Stimulated activated naive CD4-positive, alpha-beta T cell (primary cell): ENCODE data around the gene GAMT.
"Not testable (repeated sequence)": the region's sequence is repeated elsewhere in the genome, so short reads cannot be mapped to it uniquely, and the experiment has no call there.

ENCODE experiments used
- DNase-seq, 6 experiments: peaks; one replicate each; lab custom pipeline; 2025; lab: John Stamatoyannopoulos, UW

Gene GAMT

GRCh38 chr19:1433119-1434039, 32.0 kb upstream of the GAMT start:
- no peak for DNase-seq

DNA sequence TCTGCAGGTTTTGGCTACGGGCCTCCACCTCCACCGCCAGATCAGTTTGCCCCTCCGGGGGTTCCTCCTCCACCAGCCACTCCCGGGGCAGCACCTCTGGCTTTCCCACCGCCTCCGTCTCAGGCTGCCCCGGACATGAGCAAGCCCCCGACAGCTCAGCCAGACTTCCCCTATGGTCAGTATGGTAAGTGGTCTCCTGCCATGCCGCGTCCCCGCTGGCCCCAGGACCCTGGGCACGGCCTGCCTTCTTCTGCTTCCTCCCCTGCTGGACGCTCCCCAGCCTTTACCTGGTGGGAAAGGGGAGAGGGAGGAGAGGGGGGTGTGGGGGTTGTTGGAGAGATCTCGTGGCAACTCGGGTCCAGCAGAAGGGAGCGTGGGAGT, 31.2 kb upstream of the GAMT start:
- DNase-seq, result no peak

DNA sequence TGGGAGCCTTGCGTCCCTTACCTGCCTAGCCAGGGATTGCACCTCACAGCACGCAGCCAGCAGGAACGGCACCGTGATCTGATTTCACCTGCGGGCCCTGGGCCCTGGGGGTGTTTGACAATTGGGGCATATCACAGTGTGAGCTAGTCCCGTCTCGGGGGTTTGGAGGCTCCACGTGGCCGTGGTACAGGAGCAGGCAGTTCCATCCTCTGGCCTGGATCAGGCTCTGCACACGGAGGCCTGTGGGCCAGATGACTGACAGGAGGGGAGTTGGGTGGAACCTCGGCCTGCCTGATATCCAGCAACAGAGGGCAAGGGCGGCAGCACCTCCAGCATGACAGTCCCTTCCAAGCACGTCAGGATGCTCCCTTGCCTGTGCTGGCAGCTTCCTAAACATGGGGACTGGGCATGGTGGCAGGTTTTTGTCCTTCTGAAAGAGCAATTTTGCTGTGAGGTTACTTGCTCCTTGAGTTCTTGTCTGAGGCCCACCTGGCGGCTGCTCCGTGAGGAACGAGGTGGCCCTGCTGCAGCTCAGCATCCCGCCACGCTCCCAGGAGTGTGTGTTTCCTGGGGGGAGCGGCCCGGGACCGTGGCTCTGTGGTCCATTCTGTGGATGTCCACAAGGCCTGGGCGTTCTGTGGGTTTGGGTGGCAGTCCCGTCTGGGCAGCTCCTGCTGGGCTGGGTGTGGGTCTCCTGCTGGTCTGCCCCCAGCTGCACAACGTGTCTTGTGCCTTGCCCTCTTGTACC, 30.6 kb upstream of the GAMT start:
- DNase-seq, result no peak

- no peak for DNase-seq
Measured at GRCh38 chr19:1430246-1430645, 28.9 kb upstream of the GAMT start.

- DNase-seq, result no peak
Measured at GRCh38 chr19:1429750-1430149, 28.4 kb upstream of the GAMT start.

DNA sequence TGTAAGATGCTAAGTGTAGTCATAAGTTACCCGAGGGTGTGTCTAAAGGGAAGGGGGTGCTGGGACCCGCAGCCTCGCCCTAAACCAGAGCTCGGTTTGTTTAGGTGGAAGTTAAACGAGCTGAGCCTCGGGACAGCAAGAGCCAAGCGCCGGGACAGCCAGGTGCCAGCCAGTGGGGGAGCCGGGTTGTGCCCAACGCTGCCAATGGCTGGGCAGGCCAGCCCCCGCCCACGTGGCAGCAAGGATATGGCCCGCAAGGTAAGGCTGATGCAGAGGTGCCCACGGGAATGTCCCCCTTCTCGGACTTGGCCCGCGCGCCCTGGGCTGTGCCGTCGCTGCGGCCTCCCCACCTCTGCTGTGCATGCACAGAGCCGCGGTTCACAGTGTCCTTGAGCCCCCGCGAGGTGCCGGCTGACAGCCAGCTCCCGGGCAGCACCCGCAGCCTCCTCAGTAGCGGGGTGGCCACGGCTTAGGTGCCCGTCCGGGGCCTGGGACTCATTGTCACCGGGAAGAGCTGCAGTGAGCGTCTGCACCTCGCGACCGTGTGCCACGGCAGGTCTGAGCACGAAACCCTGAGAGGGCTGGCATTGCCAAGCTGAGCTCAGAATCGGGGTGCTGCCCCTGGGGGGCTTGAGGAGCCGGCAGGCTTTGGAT, 27.5 kb upstream of the GAMT start:
- no peak for DNase-seq

DNA sequence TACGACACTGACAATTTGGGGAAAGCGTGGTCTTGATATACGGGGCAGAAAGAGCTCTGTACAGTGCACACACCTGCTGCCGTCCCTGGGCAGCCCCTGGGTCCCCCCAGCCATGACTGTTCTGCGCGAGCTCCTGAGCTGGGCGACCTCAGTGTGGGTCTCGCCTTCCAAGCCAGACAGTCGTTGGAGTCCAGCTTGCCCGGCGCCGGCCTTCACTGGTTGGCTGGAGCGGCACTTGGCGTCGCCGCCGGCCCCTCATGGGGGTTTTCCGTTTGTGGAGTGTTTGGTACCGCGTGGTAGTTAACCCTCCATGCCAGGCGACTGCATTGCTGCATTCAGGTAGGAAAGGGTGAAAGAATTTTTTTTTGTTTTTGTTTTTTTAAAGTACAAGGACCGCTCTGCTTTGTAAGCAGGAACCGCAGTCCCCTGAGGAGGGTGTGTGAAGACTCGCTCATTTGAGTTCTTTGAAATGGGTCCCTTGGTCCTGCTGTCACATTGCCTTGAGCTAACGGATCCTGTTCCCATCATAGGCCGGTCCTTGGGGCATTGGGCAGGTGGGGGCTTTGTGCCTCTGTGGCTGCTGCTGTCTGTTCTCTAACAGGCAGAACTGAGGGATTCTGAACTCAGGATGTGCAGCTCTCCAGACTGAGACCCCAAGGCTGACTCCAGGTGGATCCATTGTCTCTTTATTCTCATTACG, 26.0 kb upstream of the GAMT start:
- DNase-seq, result no peak

- DNase-seq, result no peak
Measured at GRCh38 chr19:1426736-1427135, 25.4 kb upstream of the GAMT start.

DNA sequence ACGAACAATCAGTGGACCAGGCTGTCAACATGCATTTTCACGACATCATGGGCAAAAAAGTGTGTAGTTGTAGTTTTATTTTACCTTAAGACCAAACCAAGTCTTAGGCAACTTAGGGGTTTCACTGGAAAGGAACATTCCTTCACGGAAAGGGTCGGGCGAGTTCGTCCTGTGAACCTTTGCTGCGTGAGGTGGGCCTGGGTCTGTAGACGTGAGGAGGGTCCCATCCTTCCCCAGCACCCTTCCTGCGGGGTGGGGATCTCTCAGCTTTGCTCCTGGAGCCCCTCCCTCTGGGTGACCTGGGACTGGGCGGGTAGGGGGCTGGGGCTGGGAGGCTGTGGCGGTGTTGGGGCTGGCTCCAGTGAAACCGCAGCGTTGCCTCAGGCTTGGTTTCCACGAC, 24.6 kb upstream of the GAMT start:
- DNase-seq, result no peak

DNA sequence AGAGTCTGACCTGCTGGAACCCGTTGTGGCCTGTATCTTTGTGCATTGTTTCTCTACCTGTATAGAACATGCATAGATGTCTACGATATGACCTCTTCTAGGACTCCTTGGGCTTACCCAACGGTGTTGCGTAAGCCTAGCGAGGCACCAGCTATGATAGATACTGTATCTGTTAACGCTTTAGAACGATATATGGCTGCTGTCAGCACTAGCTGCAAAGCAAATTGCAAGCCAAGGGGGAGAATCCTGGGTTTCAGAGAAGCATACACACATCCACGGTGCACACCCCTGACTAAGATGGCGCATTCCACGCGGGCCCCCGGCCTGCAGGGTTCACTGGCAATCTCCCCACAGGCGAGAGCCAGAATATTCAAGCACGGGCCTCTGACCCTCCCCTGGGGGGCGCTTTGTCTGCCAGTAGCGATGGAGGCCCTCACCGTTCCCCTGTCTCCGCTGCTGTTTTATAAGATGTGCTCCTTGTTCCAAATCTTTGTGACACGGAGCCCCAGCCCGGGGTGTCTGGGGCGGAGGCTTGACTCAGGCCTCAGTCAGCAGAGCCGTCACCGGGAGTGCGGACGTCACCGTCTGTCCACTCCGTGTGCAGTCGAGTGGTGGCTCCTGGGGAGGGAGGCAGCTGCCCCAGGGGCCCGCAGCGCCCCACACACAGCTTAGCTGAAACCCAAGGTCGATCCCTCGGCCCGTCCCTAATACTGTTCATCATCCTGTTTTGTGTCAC, 23.9 kb upstream of the GAMT start:
- no peak for DNase-seq

- no peak for DNase-seq
Measured at GRCh38 chr19:1424192-1424955, 23.0 kb upstream of the GAMT start.

DNA sequence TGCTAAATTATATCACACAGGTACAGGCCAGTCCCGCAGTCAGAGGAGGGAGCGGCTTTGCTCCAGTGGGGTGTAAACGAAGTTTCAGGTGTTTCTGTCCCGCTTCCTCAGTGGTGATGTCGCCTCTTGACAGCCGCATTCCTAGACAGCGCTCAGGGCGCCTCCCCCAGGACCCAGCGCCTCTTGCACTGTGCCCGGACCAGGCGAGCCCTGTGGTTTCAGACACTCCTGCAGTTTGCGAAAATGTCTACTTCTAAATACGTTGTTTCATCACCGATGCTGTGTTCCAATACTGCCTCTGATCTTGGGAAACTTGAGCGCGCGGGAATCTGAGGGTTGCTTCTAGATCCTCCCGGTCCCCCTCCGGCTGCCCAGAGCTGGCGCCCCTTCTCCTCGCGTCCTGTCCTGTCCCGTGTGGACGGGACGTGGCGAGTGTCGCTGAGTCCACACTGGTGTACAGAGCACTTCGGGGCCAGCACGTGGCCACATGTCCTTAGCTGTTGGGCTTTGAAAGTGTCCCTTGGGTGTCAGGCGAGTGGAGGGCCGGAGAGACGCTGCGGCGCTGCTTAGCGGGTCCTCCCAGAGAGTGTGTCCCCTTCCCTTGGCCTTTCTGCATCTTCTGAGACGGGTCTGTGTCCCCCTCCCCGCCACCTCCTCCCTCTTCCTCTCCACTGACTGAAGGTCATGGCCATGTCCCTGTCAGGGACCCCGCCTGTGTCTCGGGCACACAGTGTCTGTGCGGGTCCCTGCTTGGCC, 22.3 kb upstream of the GAMT start:
- DNase-seq, result no peak

- DNase-seq, result no peak
Measured at GRCh38 chr19:1422943-1423342, 21.6 kb upstream of the GAMT start.

DNA sequence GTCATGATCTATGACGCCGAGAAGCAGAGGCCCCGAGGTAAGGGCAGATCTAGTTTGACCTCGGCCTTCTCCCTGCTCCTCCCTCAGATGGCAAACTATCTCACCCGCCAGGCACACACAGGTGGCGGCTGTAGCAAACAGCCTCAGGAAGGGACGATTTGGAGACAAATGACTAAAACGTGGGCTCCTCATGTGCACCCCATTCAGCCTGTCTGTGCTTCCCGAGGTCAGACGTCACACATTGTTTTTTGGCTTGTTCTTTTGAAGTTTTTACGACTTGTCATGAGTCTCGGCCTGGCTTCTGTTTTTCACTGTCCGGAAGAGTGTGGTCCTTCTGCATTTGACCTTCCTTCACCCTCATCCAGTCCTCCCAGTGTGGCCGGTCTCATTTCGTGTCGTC, 21.0 kb upstream of the GAMT start:
- DNase-seq, result no peak

DNA sequence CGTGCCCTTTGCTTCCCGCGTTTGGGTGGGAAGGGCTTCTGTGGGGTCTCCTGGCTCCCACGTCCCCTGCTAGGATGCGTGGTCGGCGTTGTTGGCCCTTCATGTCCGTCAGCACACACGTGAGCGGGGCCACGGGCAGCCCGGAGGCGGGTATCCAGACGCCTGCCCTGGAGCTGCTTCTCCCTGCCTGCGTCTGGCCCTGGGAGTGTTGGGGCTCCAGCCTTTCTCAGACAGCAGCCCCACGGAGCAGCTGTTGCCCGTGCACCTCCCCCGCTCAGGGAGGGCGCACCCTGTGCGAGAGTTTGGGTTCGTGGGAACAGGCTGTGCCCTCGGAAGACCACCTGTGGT, 20.6 kb upstream of the GAMT start:
- DNase-seq, result no peak

DNA sequence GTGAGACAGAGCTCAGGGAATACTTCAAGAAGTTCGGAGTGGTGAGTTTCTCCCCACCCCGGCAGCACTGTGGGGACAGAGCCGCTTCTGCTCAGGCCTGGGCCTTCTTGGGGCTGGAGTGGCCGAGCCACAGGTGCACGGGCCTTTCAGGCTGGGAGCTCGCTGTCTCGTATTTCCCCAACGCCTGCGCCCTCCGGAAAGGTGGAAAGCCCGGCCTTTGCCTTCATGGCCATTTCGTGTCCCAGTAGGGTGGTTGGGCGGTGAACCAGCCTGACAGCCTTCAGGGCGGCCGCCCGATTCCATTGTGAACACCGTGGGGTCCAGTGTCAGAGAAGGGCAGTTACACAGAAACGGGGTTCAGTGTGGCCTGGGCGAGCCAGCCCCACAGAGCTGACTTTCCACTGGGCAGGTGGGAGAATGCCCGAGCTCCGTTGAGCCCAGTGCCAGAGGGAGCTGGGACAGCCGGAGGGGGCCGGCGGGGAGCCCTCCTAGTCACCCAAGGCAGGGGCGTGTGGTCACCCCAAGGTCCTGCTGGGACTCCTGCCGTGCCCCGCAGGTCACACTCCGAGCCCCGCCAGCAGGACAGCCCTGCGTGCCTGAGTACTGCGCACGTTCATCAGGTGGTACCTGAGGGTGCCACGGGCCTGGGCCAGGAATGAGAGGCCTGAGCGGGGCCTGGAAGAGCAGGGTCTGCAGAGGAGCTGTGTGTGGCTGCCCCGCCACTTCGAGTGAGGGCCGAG, 20.0 kb upstream of the GAMT start:
- DNase-seq, result no peak

- DNase-seq, result no peak
Measured at GRCh38 chr19:1420590-1420989, 19.2 kb upstream of the GAMT start.

DNA sequence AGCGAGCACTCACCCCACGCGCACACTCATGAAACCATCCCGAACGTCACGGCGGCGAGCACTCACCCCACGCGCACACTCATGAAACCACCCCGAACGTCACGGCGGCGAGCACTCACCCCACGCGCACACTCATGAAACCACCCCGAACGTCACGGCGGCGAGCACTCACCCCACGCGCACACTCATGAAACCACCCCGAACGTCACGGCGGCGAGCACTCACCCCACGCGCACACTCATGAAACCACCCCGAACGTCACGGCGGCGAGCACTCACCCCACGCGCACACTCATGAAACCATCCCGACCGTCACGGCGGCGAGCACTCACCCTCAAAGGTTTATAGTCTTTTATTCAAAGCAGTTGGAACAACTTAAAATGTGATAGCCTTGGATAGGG, 18.7 kb upstream of the GAMT start:
- not testable (repeated sequence) for DNase-seq

GRCh38 chr19:1418951-1419738, 17.8 kb upstream of the GAMT start:
- no peak for DNase-seq
